NOMO-1 (cell line): ENCODE data around the gene ARHGEF3.
A peak's percentile ranks its signal among the peaks of the same experiment; 100 is the strongest.

Experiments used
- DNase-seq, 2 experiments: peaks; one replicate each; lab custom pipeline; 2025; ENCODE audit not compliant: unreplicated experiment in 2 of 2; lab: John Stamatoyannopoulos, UW

Gene ARHGEF3

GRCh38 chr3:56823984-56824703, 22.4 kb upstream of the ARHGEF3 start:
- no peak for DNase-seq

- DNase-seq: no peak
These were observed 21.7 kb upstream of the ARHGEF3 start for GRCh38 chr3:56823421-56823926.

GRCh38 chr3:56822501-56822900, 20.8 kb upstream of the ARHGEF3 start:
- no peak for DNase-seq

- no peak for DNase-seq
These were observed 17.5 kb upstream of the ARHGEF3 start for GRCh38 chr3:56819016-56819809.

- no peak for DNase-seq
These were observed 16.6 kb upstream of the ARHGEF3 start for GRCh38 chr3:56818156-56818985.

GRCh38 chr3:56817646-56818045, 15.9 kb upstream of the ARHGEF3 start:
- DNase-seq: no peak

GRCh38 chr3:56816061-56816460, 14.3 kb upstream of the ARHGEF3 start:
- DNase-seq: no peak

- DNase-seq: no peak
These were observed 13.8 kb upstream of the ARHGEF3 start for GRCh38 chr3:56815589-56815988.

GRCh38 chr3:56813653-56813960, 11.9 kb upstream of the ARHGEF3 start:
- no peak for DNase-seq

GRCh38 chr3:56812754-56813652, 11.3 kb upstream of the ARHGEF3 start:
- no peak for DNase-seq

GRCh38 chr3:56811546-56812202, 9.9 kb upstream of the ARHGEF3 start:
- no peak for DNase-seq

- no peak for DNase-seq
These were observed 9.1 kb upstream of the ARHGEF3 start for GRCh38 chr3:56810577-56811545.

GRCh38 chr3:56806407-56806806, 4.7 kb upstream of the ARHGEF3 start:
- DNase-seq: no peak

GRCh38 chr3:56802790-56803189, 1.0 kb upstream of the ARHGEF3 start:
- DNase-seq: no peak

GRCh38 chr3:56802378-56802745, 613 bp upstream of the ARHGEF3 start:
- DNase-seq: no peak

- peak in 1 of 2 experiments; percentile 46 for DNase-seq
These were observed 702 bp downstream of the ARHGEF3 start for GRCh38 chr3:56800832-56801661.

- DNase-seq: peak; percentile 20 to 56
These were observed 1.5 kb downstream of the ARHGEF3 start for GRCh38 chr3:56800130-56800831.
